NCI-H345 treated with DMSO at 0.1 percent for 48 hours (cell line): ENCODE data around the gene CASZ1.

ENCODE experiments used
- DNase-seq: peaks from one replicate; lab custom pipeline; 2025; ENCODE audit not compliant: unreplicated experiment; lab: John Stamatoyannopoulos, UW

CASZ1 gene

GRCh38 chr1:10589074-10589473 is 207.4 kb downstream of the CASZ1 start:
- no peak for DNase-seq

- DNase-seq: no peak
These were observed 207.8 kb downstream of the CASZ1 start for GRCh38 chr1:10588640-10589039.
